Left ventricle myocardium inferior (tissue), 1 donor: ENCODE results near the gene HPX. TPM values are rescaled to one million over a fixed set of nuclear protein-coding genes. Genes with fewer than 3 reads are reported as not detected.

Experiments used
- DNase-seq: peaks from one replicate; pipeline ENCODE4 v3.0.0-alpha.2; 2020
- H3K27ac ChIP-seq: fragments of 200-600 bp; replicated peaks from 2 replicates; pipeline ENCODE4 v1.8.0; 2021
- H3K27me3 ChIP-seq: fragments of 200-600 bp; 2 replicates; pipeline ENCODE4 v1.8.0; 2021; ENCODE audit warnings: low read depth
- H3K36me3 ChIP-seq: fragments of 200-600 bp; 2 replicates; pipeline ENCODE4 v1.8.0; 2021
- H3K4me1 ChIP-seq: fragments of 200-600 bp; 2 replicates; pipeline ENCODE4 v1.8.0; 2021
- H3K4me3 ChIP-seq: fragments of 200-600 bp; 2 replicates; pipeline ENCODE4 v1.8.0; 2021; ENCODE audit warnings: mild to moderate bottlenecking, moderate library complexity
- H3K9me3 ChIP-seq: fragments of 200-600 bp; replicated peaks from 2 replicates; pipeline ENCODE4 v1.8.0; 2021
- intact Hi-C: fragments of 100-400 bp; cut with micrococcal nuclease; formaldehyde crosslinking; loops from one replicate; pipeline ENCODE4 v1.11.0; 2022
- total RNA-seq: library from RNA; stranded (reverse); fragmentation: NEBNext Ultra II Directional; extraction: Animal tissue kit (Norgen Biotek cat#: 25700); gene quantifications from one replicate; pipeline ENCODE4 v1.2.1, GENCODE V29; 2021
- TF ChIP-seq, protein P1 (sequence below): fragments of 200-600 bp; IDR thresholded peaks from 2 replicates; pipeline ENCODE4 v1.8.0; 2021; ENCODE audit warnings: antibody characterized with exemption, mild to moderate bottlenecking, borderline replicate concordance
- donor health status: DM: no; HTN: yes; CAD: no; lungs with severe emphysema.

Gene HPX
- total RNA-seq, 1 donor from 2014 or later, result 0.44 TPM

DNA sequence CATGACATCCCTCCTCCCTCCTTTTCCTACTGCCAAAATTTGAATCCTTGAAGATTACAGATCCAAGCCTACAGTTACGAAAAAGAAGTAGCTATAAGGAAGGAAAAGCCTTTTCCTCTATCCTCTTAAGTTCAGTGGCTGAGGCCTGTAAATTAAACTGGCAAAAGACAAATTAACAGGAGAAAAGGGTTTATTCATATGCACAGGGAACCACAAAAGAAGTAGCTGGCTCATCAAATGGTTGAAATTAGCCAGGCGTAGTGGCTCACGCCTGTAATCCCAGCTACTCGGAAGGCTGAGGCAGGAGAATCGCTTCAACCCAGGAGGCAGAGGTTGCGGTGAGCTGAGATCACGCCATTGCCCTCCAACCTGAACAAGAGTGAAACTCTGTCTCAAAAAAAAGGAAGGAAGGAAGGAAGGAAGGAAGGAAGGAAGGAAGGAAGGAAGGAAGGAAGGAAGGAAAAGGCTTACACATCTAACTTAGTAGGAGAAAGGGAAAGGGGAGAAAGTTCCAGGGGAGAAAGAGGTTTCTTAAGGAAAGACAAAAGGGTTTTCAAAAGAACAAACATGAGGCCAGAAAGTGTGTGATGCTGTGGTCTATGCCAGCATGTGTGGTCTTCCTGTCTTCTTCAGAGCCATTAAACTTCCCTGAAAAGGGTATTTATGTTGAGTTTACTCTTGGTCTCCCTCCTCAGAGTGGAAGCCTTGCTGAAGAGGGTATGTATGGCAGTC lies 55.6 kb downstream of the HPX start:
- no peak for DNase-seq
- Histone ChIP-seq H3K4me1 (peaks cover 11% of the 10 kb centered on the region), H3K4me3 (no peak overlapping the region), H3K36me3 (peaks cover 3% of the 10 kb centered on the region), H3K27me3 (no peaks in the 10 kb centered on the region), H3K27ac (no peak overlapping the region), H3K9me3 (no peaks in the 10 kb centered on the region)
- TF ChIP-seq, protein P1, sequence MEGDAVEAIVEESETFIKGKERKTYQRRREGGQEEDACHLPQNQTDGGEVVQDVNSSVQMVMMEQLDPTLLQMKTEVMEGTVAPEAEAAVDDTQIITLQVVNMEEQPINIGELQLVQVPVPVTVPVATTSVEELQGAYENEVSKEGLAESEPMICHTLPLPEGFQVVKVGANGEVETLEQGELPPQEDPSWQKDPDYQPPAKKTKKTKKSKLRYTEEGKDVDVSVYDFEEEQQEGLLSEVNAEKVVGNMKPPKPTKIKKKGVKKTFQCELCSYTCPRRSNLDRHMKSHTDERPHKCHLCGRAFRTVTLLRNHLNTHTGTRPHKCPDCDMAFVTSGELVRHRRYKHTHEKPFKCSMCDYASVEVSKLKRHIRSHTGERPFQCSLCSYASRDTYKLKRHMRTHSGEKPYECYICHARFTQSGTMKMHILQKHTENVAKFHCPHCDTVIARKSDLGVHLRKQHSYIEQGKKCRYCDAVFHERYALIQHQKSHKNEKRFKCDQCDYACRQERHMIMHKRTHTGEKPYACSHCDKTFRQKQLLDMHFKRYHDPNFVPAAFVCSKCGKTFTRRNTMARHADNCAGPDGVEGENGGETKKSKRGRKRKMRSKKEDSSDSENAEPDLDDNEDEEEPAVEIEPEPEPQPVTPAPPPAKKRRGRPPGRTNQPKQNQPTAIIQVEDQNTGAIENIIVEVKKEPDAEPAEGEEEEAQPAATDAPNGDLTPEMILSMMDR, result no peak
- intact Hi-C loops, result no loop called here

Other genes starting within 250 kb of the HPX start
- not detected for gene OR52W1, start 241.8 kb downstream of the HPX start, total RNA-seq
- not detected for gene C11orf42, start 235.4 kb downstream of the HPX start, total RNA-seq
- 12.2 TPM for gene FHIP1B, start 206.4 kb downstream of the HPX start, total RNA-seq
- gene CNGA4, start 201.9 kb downstream of the HPX start, total RNA-seq, result not detected
- gene CCKBR, start 181.1 kb downstream of the HPX start, total RNA-seq, result not detected
- 37.1 TPM for gene CAVIN3, start 120.5 kb downstream of the HPX start, total RNA-seq
- 49.7 TPM for gene SMPD1, start 50.5 kb downstream of the HPX start, total RNA-seq
- gene APBB1, start 21.9 kb downstream of the HPX start, total RNA-seq, result 75.5 TPM
- gene TRIM3, start 33.0 kb upstream of the HPX start, total RNA-seq, result 9.0 TPM
- gene ARFIP2, start 40.3 kb upstream of the HPX start, total RNA-seq, result 16.1 TPM
- gene TIMM10B, start 40.5 kb upstream of the HPX start, total RNA-seq, result 17.9 TPM
- gene DNHD1, start 56.3 kb upstream of the HPX start, total RNA-seq, result 4.4 TPM
- gene RRP8, start 162.6 kb upstream of the HPX start, total RNA-seq, result 19.2 TPM
- 192 TPM for gene ILK, start 162.8 kb upstream of the HPX start, total RNA-seq
- gene TAF10, start 171.2 kb upstream of the HPX start, total RNA-seq, result 106 TPM
- gene TPP1, start 178.4 kb upstream of the HPX start, total RNA-seq, result 84.2 TPM
- gene DCHS1, start 214.8 kb upstream of the HPX start, total RNA-seq, result 9.5 TPM
- 40.2 TPM for gene MRPL17, start 242.4 kb upstream of the HPX start, total RNA-seq